Measurements from ENCODE around the gene PXDN.

Gene PXDN

DNA sequence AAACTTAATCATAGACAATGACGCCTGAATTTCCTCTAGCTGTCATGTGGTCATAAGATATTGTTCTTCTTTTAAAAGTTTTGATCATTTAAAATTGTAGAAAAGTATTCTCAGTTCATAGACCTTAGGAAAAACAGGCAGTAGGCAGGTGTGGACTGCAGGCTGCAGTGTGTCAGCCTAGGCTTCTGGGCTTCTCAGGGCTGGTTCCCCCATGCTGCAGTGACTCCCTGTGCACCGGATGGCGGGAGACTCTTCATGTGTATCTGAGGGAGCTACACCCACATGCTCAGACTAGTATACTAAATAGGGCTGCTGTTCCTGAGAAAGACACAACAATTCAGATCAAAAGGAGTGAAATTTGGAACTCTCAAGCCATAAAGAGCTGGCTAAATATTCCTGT lies 72.4 kb downstream of the PXDN start:
- no peak for DNase-seq (ENCODE audit: low read depth, low spot score)

DNA sequence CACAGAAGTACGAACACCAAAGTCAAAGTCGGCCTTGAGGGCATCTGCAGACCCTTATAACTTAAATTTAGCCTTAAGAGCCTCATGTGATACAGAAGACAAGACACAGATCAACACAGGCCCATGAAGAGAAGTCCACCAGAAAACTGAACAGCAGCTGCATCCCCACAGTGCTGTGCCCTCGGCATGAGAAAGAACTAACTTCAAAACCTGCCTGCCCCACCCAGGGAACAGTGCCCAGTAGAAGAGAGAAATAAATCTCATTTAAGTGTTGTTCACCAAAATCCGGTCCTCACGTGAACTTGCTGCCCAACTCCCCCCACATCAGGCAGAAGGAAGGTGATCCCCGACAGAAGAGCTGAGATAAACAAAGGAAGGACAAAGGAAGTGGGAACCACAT lies 73.7 kb downstream of the PXDN start:
- DNase-seq (ENCODE audit: low read depth, low spot score) = no peak

- DNase-seq (ENCODE audit: low read depth, low spot score) = no peak
These were observed 78.4 kb downstream of the PXDN start for GRCh38 chr2:1665761-1666505.

GRCh38 chr2:1664698-1665097 lies 79.6 kb downstream of the PXDN start:
- DNase-seq (ENCODE audit: low read depth, low spot score) = no peak

- DNase-seq (ENCODE audit: low read depth, low spot score) = no peak
These were observed 80.2 kb downstream of the PXDN start for GRCh38 chr2:1664076-1664605.

DNA sequence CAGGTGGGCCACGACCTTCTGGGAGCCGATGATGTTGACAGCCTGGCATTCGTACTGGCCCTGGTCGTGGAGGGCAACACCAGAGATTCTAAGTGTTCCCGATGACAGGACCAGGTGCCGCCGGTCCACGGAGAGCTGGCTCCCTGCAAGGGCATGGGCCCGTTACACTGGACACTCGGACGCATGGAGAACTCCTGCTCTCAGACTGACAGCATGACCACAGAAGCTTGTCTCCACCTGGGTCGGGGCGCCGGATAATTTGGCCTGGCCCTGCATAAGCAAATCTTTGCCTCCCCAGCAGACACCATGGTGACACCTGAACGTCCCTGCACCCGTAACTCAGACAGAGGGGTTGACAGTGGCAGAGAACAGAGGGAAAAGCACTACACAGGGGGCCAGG lies 80.7 kb downstream of the PXDN start:
- no peak for DNase-seq (ENCODE audit: low read depth, low spot score)

- no peak for DNase-seq (ENCODE audit: low read depth, low spot score)
These were observed 81.6 kb downstream of the PXDN start for GRCh38 chr2:1662606-1663180.

- no peak for DNase-seq (ENCODE audit: low read depth, low spot score)
These were observed 82.3 kb downstream of the PXDN start for GRCh38 chr2:1661891-1662605.

GRCh38 chr2:1660656-1661640 lies 83.4 kb downstream of the PXDN start:
- DNase-seq (ENCODE audit: low read depth, low spot score) = no peak

- no peak for DNase-seq (ENCODE audit: low read depth, low spot score)
These were observed 84.3 kb downstream of the PXDN start for GRCh38 chr2:1659951-1660565.

GRCh38 chr2:1658394-1659151 lies 85.7 kb downstream of the PXDN start:
- DNase-seq (ENCODE audit: low read depth, low spot score) = no peak

GRCh38 chr2:1656961-1657841 lies 87.1 kb downstream of the PXDN start:
- no peak for DNase-seq (ENCODE audit: low read depth, low spot score)

DNA sequence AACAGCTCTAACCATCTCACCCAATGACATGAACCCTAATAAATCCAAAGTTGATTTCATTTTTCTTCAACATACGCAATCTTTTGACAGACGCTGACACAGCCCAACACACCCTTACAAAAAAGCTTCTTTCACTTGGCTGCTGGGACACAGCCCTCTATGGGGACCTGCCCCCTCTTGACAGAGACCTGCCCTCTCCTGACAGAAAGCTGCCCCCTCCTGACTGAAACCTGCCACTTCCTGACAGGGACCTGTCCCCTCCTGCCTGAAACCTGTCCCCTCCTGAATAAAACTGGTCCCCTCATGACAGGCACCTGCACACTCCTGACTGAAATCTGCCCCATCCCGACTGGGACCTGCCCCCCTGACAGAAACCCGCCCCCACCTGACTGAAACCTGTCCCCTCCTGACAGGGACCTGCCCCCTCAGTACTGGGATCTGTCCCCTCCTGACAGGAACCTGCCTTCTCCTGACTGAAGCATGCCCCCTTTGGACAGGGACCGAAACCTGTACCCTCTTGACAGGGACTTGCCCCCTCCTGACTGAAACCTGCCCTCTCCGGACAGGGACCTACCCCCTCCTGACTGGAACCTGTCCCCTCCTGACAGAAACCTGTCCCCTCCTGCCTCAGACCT lies 87.9 kb downstream of the PXDN start:
- no peak for DNase-seq (ENCODE audit: low read depth, low spot score)

- no peak for DNase-seq (ENCODE audit: low read depth, low spot score)
These were observed 88.9 kb downstream of the PXDN start for GRCh38 chr2:1655461-1655860.

GRCh38 chr2:1654696-1655374 lies 89.5 kb downstream of the PXDN start:
- no peak for DNase-seq (ENCODE audit: low read depth, low spot score)

- DNase-seq (ENCODE audit: low read depth, low spot score) = no peak
These were observed 90.2 kb downstream of the PXDN start for GRCh38 chr2:1653956-1654695.

- DNase-seq (ENCODE audit: low read depth, low spot score) = no peak
These were observed 92.1 kb downstream of the PXDN start for GRCh38 chr2:1652034-1652790.
